ENCODE data around the gene DICER1. TPM values are rescaled to one million over a fixed set of nuclear protein-coding genes. Genes with fewer than 3 reads are reported as not detected.

The DICER1 gene
- total RNA-seq, 2 donors from 2014 or later, result 50.5 to 54.2 TPM

DNA sequence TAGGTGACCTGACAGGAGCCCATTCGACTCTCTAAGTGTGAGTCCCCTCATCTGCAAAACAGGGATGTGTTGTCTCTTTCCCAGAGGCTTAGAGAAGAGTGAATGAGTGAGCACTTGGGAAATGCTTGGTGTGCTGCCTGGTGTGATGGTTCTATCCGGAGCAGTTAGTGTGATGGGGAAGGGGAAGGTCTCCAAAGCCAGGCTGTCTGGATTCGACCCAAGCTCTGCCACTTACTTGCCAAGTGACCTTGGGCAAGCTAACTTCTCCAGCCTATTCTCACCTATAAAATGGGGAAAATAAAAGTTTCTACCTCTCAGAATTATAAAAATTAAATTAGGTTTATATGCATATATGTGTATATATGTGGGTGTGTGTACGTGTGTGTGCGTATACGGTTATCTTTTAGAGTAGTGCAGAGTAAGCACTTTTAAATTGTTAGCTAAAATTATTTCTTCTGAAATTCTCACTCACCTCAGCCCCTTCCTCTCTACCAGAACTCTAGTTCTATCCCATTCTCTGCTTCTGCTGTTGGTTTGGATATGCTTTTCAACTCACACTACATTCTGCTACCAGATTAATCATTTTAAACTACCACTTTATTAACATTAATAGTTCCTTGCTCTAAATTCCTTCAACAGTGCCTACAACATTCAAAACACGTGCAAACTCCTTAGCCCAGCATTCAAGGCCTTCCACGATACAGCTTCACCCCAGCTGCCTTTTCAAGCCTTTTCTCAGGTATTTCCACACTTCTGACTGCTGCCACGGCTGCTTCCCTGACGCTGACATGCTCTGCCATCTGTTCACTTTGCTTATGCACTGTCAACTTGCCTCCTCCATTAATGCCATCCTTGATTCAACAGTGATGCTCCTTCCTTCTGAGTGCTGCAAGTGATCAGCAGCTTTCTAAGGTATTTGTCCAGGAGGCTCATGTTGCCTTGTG is 55.3 kb downstream of the DICER1 start:
- H3K36me3 Mint-ChIP-seq (ENCODE audit: insufficient read depth in 2 of 2), result peaks cover 4 to 18% of the 10 kb centered on the region in 2 donors
- peak overlapping the region; percentile 2 for H3K27ac Mint-ChIP-seq
- no peak for DNase-seq
- H3K27me3 Mint-ChIP-seq (ENCODE audit: low read depth), result no peaks in the 10 kb centered on the region
- H3K4me1 Mint-ChIP-seq (ENCODE audit: low read depth), result peaks cover 5% of the 10 kb centered on the region
- no peak for ATAC-seq (replicated peaks in 1 of 2)
- H3K9me3 Mint-ChIP-seq, result no peaks in the 10 kb centered on the region
- H3K4me3 Mint-ChIP-seq, result no peak overlapping the region

GRCh38 chr14:95098984-95099599 is 58.2 kb downstream of the DICER1 start:
- Mint-ChIP-seq H3K27me3 (ENCODE audit: low read depth) (no peaks in the 10 kb centered on the region), H3K9me3 (no peaks in the 10 kb centered on the region), H3K4me3 (no peak overlapping the region), H3K27ac (no peak overlapping the region), H3K4me1 (ENCODE audit: low read depth) (peaks cover 5% of the 10 kb centered on the region), H3K36me3 (ENCODE audit: insufficient read depth in 2 of 2) (peaks cover 4 to 17% of the 10 kb centered on the region in 2 donors)
- ATAC-seq (replicated peaks in 1 of 2) (peak in 1 of 2 donors; percentile 53), DNase-seq (peak; percentile 16 to 27)

DNA sequence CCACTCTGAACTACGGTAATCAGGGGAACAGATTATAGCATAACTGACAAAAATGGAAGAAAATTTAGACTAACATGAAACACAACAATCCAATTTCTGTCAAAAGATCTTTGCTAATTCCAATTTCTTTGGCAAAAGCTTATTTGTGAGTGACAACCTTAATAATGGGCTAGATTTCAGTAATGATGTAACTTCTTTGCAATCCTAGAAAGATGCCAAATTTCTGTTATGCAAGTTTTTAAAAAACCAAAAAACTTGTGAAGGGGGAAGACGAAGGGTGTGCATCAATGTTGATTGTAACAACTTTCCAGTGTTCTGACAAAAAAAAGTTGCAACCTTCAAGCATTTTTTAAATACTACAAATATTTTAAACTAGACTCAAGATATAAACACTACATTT is 59.9 kb downstream of the DICER1 start:
- H3K27ac Mint-ChIP-seq, result no peak overlapping the region
- peaks cover 5% of the 10 kb centered on the region for H3K4me1 Mint-ChIP-seq (ENCODE audit: low read depth)
- no peaks in the 10 kb centered on the region for H3K9me3 Mint-ChIP-seq
- no peak overlapping the region for H3K4me3 Mint-ChIP-seq
- DNase-seq (no peak), ATAC-seq (replicated peaks in 1 of 2) (no peak)
- no peaks in the 10 kb centered on the region for H3K27me3 Mint-ChIP-seq (ENCODE audit: low read depth)
- H3K36me3 Mint-ChIP-seq (ENCODE audit: insufficient read depth in 2 of 2), result peaks cover 2 to 10% of the 10 kb centered on the region in 2 donors

DNA sequence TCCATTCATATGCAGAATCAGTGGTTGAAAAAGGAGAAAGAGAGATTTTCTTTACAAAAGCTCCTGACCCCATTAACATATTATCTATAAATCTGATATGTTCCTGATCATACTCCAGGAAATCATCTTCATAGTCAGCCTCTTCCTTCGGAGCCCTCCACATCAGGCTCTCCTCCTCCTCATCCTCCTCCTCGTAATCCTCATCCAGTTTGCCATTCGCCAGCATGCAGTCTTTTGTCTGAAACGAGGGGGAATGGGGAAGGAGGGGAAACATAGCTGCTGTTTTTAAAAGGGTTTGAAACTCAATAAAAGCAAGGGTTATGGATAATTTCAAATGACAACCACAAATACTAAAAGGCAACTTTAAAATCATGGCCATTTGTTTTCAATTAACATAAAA is 60.9 kb downstream of the DICER1 start:
- H3K36me3 Mint-ChIP-seq (ENCODE audit: insufficient read depth in 2 of 2), result peaks cover 2 to 9% of the 10 kb centered on the region in 2 donors
- no peak overlapping the region for H3K27ac Mint-ChIP-seq

GRCh38 chr14:95095996-95096395 is 61.3 kb downstream of the DICER1 start:
- Mint-ChIP-seq H3K27ac (no peak overlapping the region), H3K4me1 (ENCODE audit: low read depth) (peaks cover 5% of the 10 kb centered on the region), H3K36me3 (ENCODE audit: insufficient read depth in 2 of 2) (peaks cover 2 to 9% of the 10 kb centered on the region in 2 donors), H3K9me3 (no peaks in the 10 kb centered on the region), H3K27me3 (ENCODE audit: low read depth) (no peaks in the 10 kb centered on the region), H3K4me3 (no peak overlapping the region)
- ATAC-seq (replicated peaks in 1 of 2), result no peak
- DNase-seq, result no peak

More for the DNA sequence above, 60.9 kb downstream of the DICER1 start:
- ATAC-seq (replicated peaks in 1 of 2) (no peak), DNase-seq (no peak)
- Mint-ChIP-seq H3K27me3 (ENCODE audit: low read depth) (no peaks in the 10 kb centered on the region), H3K4me1 (ENCODE audit: low read depth) (peaks cover 5% of the 10 kb centered on the region), H3K9me3 (no peaks in the 10 kb centered on the region), H3K4me3 (no peak overlapping the region)

GRCh38 chr14:95092723-95093122 is 64.6 kb downstream of the DICER1 start:
- peaks cover 2 to 16% of the 10 kb centered on the region in 2 donors for H3K36me3 Mint-ChIP-seq (ENCODE audit: insufficient read depth in 2 of 2)
- H3K27me3 Mint-ChIP-seq (ENCODE audit: low read depth), result no peaks in the 10 kb centered on the region
- no peaks in the 10 kb centered on the region for H3K4me1 Mint-ChIP-seq (ENCODE audit: low read depth)
- DNase-seq, result no peak
- H3K27ac Mint-ChIP-seq, result no peak overlapping the region
- no peak overlapping the region for H3K4me3 Mint-ChIP-seq
- ATAC-seq (replicated peaks in 1 of 2), result no peak
- H3K9me3 Mint-ChIP-seq, result no peaks in the 10 kb centered on the region

DNA sequence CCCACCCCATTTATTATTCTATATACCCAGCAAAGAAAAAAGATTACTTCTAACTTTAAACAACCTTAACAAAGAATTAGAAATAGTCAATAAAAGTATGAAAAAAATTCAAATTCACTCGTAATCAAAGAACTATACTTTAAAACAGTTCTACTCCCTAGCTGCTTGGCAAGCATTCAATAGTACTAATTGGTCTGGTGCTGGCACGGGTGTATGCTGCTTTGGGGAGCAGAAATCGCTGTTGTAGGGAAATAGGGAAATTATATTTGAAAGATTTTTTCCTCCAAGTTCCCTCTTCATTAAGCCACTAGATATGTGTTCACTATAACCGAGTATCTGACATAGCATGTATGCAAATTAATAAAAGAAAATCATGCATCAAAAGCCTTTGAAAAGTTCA is 65.7 kb downstream of the DICER1 start:
- no peaks in the 10 kb centered on the region for H3K9me3 Mint-ChIP-seq
- no peak for DNase-seq
- no peak overlapping the region for H3K4me3 Mint-ChIP-seq
- no peak overlapping the region for H3K27ac Mint-ChIP-seq
- no peak for ATAC-seq (replicated peaks in 1 of 2)
- peaks cover 2 to 20% of the 10 kb centered on the region in 2 donors for H3K36me3 Mint-ChIP-seq (ENCODE audit: insufficient read depth in 2 of 2)
- H3K27me3 Mint-ChIP-seq (ENCODE audit: low read depth), result no peaks in the 10 kb centered on the region
- no peaks in the 10 kb centered on the region for H3K4me1 Mint-ChIP-seq (ENCODE audit: low read depth)

DNA sequence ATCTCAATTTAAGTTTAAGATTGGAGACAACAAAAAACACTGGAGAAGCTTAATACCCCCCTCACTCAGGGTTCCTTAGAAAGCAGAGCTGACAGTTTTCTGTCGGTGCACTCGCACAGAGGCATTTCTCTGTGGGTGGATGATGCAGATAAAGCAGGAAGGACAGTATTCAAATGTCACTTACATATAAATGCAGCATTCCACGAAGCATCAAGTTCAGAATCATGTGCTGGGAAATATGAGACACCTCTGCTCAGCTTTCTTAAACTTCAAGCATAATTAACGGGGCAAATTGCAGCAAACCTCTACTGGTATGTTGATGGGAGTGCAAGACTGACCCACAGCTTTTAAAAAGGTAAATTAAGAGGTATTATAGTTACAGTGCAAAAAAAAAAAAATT is 68.7 kb downstream of the DICER1 start:
- Mint-ChIP-seq H3K27ac (no peak overlapping the region), H3K4me1 (ENCODE audit: low read depth) (no peaks in the 10 kb centered on the region), H3K9me3 (no peaks in the 10 kb centered on the region), H3K4me3 (no peak overlapping the region), H3K36me3 (ENCODE audit: insufficient read depth in 2 of 2) (peaks cover 3 to 20% of the 10 kb centered on the region in 2 donors), H3K27me3 (ENCODE audit: low read depth) (no peaks in the 10 kb centered on the region)
- DNase-seq (no peak), ATAC-seq (replicated peaks in 1 of 2) (no peak)

DNA sequence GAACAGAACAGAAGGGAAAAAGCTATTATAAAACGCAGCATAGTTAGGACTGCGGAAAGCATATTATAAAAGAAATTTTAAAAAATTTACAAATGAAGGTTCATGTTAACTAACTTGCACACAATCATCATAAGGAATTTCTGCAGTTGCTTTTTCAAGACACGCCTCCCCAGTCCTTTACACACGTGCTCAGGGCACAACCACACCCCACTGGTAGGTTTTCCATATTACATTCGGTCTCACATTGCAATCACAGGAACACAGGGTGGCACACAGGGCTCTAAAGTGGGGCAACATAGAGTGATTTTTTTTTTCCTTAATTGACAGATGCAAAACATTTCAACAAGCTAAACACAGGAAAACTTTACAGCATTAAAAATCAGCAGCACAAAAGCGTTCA is 69.7 kb downstream of the DICER1 start:
- Mint-ChIP-seq H3K9me3 (no peaks in the 10 kb centered on the region), H3K27ac (no peak overlapping the region), H3K27me3 (ENCODE audit: low read depth) (no peaks in the 10 kb centered on the region), H3K36me3 (ENCODE audit: insufficient read depth in 2 of 2) (peaks cover 3 to 19% of the 10 kb centered on the region in 2 donors), H3K4me3 (no peak overlapping the region), H3K4me1 (ENCODE audit: low read depth) (no peaks in the 10 kb centered on the region)
- ATAC-seq (replicated peaks in 1 of 2), result no peak
- no peak for DNase-seq

GRCh38 chr14:95085321-95085720 is 72.0 kb downstream of the DICER1 start:
- Mint-ChIP-seq H3K36me3 (ENCODE audit: insufficient read depth in 2 of 2) (peaks cover 3 to 15% of the 10 kb centered on the region in 2 donors), H3K27ac (no peak overlapping the region), H3K27me3 (ENCODE audit: low read depth) (no peaks in the 10 kb centered on the region), H3K4me1 (ENCODE audit: low read depth) (no peaks in the 10 kb centered on the region), H3K4me3 (no peak overlapping the region), H3K9me3 (no peaks in the 10 kb centered on the region)
- DNase-seq (no peak), ATAC-seq (replicated peaks in 1 of 2) (no peak)

- H3K9me3 Mint-ChIP-seq, result peaks cover 0 to 6% of the 10 kb centered on the region in 2 donors
- peaks cover 0 to 1% of the 10 kb centered on the region in 2 donors for H3K36me3 Mint-ChIP-seq (ENCODE audit: insufficient read depth in 2 of 2)
- DNase-seq (no peak), ATAC-seq (replicated peaks in 1 of 2) (no peak)
- H3K27ac Mint-ChIP-seq, result no peak overlapping the region
- no peaks in the 10 kb centered on the region for H3K4me1 Mint-ChIP-seq (ENCODE audit: low read depth)
- no peak overlapping the region for H3K4me3 Mint-ChIP-seq
- no peaks in the 10 kb centered on the region for H3K27me3 Mint-ChIP-seq (ENCODE audit: low read depth)
These were observed 78.5 kb downstream of the DICER1 start for GRCh38 chr14:95078867-95079266.

- Mint-ChIP-seq H3K27me3 (ENCODE audit: low read depth) (peaks cover 9% of the 10 kb centered on the region), H3K4me3 (no peak overlapping the region), H3K27ac (no peak overlapping the region), H3K4me1 (ENCODE audit: low read depth) (no peaks in the 10 kb centered on the region), H3K9me3 (peaks cover 0 to 6% of the 10 kb centered on the region in 2 donors), H3K36me3 (ENCODE audit: insufficient read depth in 2 of 2) (peaks cover 0 to 1% of the 10 kb centered on the region in 2 donors)
- no peak for DNase-seq
- no peak for ATAC-seq (replicated peaks in 1 of 2)
These were observed 80.0 kb downstream of the DICER1 start for GRCh38 chr14:95077345-95077744.

DNA sequence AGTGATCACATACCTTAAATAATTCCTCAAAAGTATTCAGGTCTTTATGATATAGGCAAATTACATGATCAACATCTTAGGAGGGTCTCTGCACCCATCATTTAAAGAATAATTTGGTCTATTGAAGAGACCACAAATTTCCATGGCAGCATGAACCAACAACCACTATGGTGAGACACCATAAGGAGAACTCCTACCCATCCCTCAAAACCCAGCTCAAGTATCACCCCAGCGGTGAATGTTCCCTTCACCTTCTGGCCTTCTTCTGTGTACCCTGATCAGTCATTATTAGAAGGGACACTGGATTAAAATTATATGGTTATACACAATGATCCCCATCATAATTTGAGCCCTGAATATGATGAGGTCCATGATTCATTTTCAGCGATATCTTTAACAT is 81.5 kb downstream of the DICER1 start:
- H3K4me3 Mint-ChIP-seq, result no peak overlapping the region
- ATAC-seq (replicated peaks in 1 of 2) (no peak), DNase-seq (no peak)
- H3K27ac Mint-ChIP-seq, result no peak overlapping the region
- peaks cover 0 to 6% of the 10 kb centered on the region in 2 donors for H3K9me3 Mint-ChIP-seq
- H3K27me3 Mint-ChIP-seq (ENCODE audit: low read depth), result peaks cover 12% of the 10 kb centered on the region
- no peaks in the 10 kb centered on the region for H3K4me1 Mint-ChIP-seq (ENCODE audit: low read depth)
- H3K36me3 Mint-ChIP-seq (ENCODE audit: insufficient read depth in 2 of 2), result peaks cover 0 to 1% of the 10 kb centered on the region in 2 donors

Data from activated T-cell treated with anti-CD3 and anti-CD28 coated beads, Interleukin-2, amount 50 U/mL, for 72 hours (primary cell).